GM12801 (cell line): ENCODE results near the gene LRP2.

Source experiments
- TF ChIP-seq, protein P1 (sequence below): IDR thresholded peaks from one replicate; pipeline ENCODE4 v1.5.1; 2011; ENCODE audit warnings: control low read depth; ENCODE audit not compliant: insufficient read length; ENCODE audit errors: extremely low read depth

LRP2 gene

DNA sequence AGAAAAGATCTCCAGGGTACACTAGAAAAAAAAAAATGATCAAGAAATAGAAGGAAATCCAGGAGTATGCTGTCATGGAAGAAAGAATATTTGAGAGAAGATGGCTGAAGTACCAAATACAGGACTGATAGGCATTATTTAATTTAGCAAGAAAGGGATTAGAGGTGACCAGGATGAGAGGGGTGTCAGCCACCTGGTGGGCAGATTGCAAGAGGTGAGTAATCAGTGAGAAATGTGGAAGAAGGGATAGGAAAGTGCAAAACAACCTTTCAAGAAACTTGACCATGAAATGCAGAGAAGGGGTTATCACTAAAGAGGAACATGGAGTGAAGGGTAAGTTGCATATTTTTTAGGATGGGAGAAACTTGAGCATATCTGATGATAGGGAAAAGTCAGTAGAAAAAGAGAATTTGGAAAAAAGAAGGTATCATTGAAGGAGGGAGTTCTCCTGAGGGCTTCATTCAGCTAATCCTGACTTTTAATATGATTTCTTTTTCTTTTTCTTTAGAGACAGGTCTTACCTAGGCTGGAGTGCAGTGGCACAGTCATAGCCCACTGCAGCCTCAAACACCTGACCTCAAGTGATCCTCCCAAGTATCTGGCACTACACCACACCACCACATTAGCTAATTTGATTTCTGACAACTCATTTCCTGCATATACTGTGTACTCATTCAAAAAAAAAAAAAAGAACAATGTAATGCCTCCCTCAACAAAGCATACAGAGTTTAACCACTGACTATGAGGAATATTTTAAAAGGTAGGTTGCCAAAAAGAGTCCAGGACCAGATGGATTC lies 101.3 kb downstream of the LRP2 start:
- TF ChIP-seq, protein P1, sequence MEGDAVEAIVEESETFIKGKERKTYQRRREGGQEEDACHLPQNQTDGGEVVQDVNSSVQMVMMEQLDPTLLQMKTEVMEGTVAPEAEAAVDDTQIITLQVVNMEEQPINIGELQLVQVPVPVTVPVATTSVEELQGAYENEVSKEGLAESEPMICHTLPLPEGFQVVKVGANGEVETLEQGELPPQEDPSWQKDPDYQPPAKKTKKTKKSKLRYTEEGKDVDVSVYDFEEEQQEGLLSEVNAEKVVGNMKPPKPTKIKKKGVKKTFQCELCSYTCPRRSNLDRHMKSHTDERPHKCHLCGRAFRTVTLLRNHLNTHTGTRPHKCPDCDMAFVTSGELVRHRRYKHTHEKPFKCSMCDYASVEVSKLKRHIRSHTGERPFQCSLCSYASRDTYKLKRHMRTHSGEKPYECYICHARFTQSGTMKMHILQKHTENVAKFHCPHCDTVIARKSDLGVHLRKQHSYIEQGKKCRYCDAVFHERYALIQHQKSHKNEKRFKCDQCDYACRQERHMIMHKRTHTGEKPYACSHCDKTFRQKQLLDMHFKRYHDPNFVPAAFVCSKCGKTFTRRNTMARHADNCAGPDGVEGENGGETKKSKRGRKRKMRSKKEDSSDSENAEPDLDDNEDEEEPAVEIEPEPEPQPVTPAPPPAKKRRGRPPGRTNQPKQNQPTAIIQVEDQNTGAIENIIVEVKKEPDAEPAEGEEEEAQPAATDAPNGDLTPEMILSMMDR, result no peak

DNA sequence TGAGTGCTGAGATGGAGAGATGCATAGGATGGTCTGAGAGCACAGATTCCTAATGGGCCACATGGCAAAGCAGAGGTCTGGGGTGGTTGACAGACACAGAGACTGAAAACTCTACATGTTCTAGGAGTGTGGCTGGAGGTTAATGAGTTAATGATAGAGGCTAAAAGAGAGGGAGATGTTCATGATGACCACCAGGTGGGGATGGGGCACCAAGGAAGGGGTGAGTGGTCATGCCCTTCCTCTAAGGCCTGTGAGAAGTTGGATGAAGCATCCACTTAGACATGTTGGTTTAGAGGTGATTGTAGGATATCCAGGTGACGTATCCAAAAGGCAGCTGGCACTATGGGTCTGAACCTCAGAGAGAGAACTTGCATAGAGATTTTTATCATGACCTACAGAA lies 102.1 kb downstream of the LRP2 start:
- TF ChIP-seq, protein P1, result no peak

DNA sequence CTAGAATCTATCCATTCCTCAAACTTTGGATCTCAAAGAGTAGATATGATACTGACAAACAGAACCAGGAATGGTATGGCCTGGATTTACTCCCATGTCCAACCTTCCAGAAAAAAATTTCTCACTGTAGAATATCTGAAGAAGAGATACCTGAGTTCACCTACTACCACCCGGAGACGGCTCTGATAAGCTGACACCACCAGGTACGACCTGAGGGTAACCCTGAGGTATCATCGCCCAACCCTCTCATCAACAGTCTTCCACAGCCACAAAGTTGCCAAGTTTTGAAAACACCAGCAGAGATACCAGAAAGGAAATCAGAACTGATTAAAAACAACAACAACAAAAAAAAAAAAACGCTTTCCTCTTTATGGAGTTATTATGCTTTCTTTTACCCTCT lies 102.9 kb downstream of the LRP2 start:
- TF ChIP-seq, protein P1, result no peak

DNA sequence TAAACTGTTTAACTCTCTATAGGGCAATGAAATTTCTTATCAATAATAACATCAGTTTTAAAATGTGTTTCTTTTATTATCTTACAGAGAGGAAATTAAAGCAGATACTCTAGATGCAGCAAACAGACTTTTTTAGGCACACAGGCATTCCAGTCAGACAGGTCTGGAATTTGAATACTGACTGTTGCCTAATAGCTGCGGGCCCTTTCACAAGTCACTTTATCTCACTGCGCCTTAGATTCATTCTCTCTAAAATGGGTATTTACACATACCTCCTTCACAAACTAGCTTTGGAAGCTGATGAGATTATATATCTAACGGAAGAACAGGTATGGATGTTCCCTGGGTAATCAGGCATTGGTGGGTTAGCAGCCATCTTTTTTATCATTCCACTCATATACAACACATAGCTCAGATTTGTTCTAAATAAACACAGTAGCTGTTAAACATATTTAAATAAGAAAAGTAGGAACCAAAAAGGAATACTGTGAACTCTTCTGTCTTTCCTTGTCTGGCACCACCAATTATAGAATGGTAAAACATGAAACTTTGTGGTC lies 104.2 kb downstream of the LRP2 start:
- TF ChIP-seq, protein P1, result no peak

DNA sequence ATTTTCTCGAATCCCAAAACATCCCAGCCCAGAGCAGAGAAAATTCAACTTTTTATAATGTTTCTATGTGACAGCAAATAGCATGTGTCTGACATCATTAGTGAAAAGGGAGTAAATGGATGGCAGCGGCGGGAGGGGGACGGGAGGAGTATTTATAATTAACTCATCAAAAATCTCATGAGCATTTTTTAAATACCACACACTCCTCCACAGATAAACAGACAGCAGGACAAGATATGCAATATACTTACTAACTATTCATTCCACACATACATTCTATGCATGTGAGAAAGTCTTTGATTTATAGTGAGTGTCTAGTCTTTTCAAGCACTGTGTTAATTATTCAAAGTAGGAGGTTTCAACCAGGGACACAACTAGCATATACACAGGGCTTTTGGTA lies 107.6 kb downstream of the LRP2 start:
- TF ChIP-seq, protein P1, result no peak

DNA sequence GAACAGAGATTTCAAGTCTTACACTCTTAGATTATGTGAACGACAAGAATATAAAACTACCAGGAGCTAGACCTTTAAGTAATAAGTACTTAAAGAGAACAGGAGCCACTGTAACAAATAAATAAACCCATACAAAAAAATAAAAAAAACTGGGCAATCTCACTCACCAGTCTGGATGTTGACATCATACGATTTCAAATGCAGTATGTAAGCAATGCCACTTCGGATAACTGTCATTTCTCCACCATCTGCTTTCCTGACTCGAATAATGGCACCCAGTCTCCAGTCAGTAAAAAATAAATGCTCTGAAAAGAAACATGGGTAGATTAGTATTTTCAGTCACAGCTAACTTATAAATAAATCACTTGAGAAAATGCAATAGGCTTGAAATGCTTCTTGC lies 115.1 kb downstream of the LRP2 start:
- TF ChIP-seq, protein P1, result no peak

DNA sequence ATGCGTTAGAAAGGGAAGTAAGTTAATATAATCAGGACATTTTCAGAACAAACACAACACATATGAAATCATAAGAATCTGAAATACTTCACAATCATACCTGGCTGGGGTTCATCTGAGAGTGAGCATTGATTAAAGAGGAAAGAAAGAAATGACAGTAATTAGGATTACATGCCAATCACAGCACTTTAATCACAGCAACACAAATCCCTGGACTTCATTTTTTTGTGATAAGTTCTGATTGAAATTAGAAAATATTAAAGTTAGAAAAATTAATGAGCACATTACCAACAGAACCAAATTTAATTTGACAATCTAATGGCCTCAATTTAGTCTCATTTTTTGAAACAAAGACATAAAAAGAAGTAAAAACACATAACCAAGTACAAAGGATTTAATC lies 121.9 kb downstream of the LRP2 start:
- TF ChIP-seq, protein P1, result no peak
